Measurements from ENCODE around the gene PCSK1. TPM values are rescaled to one million over a fixed set of nuclear protein-coding genes. Genes with fewer than 3 reads are reported as not detected.

PCSK1 gene
- total RNA-seq (2022; extraction: Qiagen RNA extraction), result 0.27 to 0.34 TPM (median 0.29 TPM) in 5 replicates

DNA sequence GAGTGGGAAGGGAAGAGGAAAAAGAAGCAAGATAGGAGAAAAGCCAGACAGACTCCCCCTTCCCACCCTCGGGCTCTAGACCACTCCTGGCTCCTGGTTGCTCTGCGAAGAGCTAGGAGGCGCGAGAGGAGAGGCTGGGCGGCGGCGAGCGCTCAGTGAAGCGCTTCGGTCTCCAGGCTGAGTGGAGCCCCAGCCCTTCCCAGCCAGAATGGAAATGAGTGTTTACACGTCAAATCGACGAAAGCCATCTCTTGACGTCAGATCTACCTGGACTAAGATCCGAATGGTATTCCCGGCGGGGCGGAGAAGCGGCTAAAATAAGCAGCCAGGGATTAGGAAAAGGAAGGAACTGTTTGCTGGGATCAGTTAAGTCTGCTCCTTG lies at the start of gene PCSK1:
Gene PCSK1, minus strand, starts transcription at position 183 of the 382 bp plus-strand sequence. CDS start 206 bp downstream, outside the sequence.

Other genes starting within 250 kb of the PCSK1 start
- 140 to 204 TPM (median 164 TPM) in 5 replicates for gene CAST, start 229.1 kb upstream of the PCSK1 start, total RNA-seq (2022; extraction: Qiagen RNA extraction)